ENCODE data around the gene AK3.

DNA sequence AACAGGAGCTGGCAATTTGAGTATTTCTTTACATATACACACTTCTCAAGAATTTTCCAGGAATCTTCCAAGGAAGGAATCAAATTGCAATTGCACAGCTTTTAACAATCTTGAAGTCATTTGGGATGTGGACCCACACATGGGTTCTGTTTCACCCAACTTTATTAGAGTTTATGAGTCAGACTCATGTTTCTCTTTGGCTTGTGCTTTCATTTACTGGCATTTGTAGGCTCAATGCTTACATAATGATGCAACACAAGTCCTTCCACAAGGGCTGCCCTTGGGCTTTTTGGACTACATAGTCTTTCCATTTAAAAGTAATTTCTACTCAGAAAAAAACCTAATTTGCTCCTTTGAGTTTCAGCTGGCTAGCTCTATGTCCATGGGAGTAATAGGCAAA lies 66.2 kb downstream of the AK3 start:
- TF ChIP-seq, protein P1, sequence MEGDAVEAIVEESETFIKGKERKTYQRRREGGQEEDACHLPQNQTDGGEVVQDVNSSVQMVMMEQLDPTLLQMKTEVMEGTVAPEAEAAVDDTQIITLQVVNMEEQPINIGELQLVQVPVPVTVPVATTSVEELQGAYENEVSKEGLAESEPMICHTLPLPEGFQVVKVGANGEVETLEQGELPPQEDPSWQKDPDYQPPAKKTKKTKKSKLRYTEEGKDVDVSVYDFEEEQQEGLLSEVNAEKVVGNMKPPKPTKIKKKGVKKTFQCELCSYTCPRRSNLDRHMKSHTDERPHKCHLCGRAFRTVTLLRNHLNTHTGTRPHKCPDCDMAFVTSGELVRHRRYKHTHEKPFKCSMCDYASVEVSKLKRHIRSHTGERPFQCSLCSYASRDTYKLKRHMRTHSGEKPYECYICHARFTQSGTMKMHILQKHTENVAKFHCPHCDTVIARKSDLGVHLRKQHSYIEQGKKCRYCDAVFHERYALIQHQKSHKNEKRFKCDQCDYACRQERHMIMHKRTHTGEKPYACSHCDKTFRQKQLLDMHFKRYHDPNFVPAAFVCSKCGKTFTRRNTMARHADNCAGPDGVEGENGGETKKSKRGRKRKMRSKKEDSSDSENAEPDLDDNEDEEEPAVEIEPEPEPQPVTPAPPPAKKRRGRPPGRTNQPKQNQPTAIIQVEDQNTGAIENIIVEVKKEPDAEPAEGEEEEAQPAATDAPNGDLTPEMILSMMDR (IDR thresholded peaks at IDR 0.05; ENCODE audit: insufficient read depth, low read length) = no peak
- TF ChIP-seq POLR2AphosphoS5 (IDR thresholded peaks at IDR 0.05; ENCODE audit: low read depth) (no peak), GABPA (IDR thresholded peaks at IDR 0.05; ENCODE audit: low read depth) (no peak)
- TF ChIP-seq, protein P2, sequence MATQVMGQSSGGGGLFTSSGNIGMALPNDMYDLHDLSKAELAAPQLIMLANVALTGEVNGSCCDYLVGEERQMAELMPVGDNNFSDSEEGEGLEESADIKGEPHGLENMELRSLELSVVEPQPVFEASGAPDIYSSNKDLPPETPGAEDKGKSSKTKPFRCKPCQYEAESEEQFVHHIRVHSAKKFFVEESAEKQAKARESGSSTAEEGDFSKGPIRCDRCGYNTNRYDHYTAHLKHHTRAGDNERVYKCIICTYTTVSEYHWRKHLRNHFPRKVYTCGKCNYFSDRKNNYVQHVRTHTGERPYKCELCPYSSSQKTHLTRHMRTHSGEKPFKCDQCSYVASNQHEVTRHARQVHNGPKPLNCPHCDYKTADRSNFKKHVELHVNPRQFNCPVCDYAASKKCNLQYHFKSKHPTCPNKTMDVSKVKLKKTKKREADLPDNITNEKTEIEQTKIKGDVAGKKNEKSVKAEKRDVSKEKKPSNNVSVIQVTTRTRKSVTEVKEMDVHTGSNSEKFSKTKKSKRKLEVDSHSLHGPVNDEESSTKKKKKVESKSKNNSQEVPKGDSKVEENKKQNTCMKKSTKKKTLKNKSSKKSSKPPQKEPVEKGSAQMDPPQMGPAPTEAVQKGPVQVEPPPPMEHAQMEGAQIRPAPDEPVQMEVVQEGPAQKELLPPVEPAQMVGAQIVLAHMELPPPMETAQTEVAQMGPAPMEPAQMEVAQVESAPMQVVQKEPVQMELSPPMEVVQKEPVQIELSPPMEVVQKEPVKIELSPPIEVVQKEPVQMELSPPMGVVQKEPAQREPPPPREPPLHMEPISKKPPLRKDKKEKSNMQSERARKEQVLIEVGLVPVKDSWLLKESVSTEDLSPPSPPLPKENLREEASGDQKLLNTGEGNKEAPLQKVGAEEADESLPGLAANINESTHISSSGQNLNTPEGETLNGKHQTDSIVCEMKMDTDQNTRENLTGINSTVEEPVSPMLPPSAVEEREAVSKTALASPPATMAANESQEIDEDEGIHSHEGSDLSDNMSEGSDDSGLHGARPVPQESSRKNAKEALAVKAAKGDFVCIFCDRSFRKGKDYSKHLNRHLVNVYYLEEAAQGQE (IDR thresholded peaks at IDR 0.05; ENCODE audit: insufficient replicate concordance, low read depth) = no peak
